Dermis blood vessel endothelial cell (primary cell): Measurements from ENCODE around the gene ARHGEF39. TPM values are rescaled to one million over a fixed set of nuclear protein-coding genes. Genes with fewer than 3 reads are reported as not detected.

Source experiments
- DNase-seq: peaks from one replicate; pipeline ENCODE4 v3.0.0; 2010
- total RNA-seq: library from RNA; depleted of rRNA; stranded (reverse); fragments of >200 nt; gene quantifications from 2 replicates; pipeline ENCODE4 v1.2.3, GENCODE V29; 2014

Gene ARHGEF39
- total RNA-seq, 1 donor from 2014 or later: 0.34 TPM

DNA sequence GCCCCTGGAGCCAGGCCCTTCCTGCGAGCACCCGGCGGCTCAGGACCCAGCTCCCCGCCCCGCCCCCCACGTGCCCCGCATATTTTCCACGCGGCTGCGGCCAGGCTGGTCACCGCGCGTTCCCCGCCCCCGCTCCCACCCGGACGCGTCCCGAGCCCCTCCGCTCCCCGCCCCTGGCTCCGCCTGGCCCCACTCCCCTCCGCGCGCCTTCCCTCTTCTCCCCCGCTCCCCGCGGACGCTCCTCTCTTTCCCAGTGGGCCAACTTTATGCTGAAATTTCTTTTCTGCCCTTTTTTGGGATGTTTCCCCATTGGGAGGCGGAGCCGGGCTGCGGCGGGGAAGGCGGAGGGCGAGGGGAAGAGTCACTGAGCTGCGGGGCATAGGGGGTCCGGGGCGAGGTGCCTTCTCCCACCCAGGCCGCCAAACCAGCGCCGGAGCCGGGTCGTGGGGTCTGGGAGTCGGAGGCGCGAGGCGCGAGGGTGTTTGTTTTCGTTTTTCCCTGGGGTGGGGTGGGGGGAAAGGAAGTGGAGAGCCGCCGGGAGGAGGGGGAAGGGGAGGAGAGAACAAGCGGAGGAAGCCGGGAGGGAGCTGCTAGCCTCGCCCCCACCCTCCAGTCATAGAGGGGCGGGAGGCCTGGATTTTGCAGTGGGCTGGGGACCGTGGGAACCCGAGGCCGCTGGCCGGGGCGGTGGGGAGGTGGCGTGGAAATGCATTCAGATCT is 25.8 kb upstream of the ARHGEF39 start:
- peak; percentile 73 for DNase-seq

DNA sequence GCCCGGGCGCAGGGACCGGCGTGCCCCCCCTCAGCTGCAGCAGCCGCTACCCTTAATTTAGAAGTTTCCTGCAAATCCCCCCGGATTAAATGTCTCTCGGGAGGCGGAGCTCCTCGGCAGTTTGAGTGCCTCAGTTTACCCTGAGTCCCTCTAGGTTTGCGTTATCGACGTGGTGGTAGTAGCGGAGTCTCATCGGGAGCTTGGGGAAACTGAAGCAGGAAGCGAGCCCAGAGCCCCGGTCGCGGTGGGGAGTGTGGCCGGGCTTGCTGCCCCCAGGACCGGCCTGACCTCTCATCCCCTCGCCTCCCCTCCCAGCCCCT is 25.3 kb upstream of the ARHGEF39 start:
- no peak for DNase-seq

DNA sequence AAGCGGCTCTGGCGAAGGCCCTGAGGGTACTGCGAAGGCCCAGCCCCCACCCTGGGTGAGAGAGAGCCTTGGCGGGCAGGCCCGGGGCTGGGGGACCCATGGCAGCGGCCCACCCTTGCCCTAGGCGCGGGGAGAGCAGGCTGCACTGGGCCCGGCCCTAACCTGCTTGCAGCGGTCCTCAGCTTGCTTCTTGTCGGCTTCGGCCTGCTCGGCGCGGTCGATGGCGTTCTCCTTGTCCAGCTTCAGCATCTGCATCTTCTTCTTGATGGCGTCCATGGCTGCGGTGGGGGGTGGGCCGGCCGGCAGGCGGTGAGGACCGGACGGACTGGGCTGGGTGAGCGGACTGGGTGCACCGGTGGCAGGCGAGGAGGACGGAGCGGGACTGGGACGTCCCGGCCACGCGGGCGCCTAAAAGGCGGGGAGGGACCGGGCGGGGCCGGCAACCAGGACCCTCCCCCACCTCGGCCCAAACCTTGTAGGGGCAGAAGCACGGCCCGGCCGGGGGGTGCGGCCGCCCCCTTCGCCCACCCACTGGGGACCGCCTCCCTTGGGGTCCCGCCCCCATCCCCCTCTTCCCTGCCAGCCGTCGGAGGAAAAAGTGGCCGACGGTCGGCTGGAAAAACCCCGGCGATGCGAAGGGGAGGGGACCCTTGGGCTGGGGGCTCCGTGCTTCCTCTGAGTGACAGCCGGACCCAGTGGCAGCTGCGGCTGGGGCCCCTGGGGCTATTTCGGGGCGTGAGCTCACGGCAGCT is 24.7 kb upstream of the ARHGEF39 start, which contains the start of gene TPM2:
TSS of gene TPM2 (minus strand) at position 384 of the 752 bp plus-strand sequence. CDS start at position 276, 108 bp downstream.
- no peak for DNase-seq

DNA sequence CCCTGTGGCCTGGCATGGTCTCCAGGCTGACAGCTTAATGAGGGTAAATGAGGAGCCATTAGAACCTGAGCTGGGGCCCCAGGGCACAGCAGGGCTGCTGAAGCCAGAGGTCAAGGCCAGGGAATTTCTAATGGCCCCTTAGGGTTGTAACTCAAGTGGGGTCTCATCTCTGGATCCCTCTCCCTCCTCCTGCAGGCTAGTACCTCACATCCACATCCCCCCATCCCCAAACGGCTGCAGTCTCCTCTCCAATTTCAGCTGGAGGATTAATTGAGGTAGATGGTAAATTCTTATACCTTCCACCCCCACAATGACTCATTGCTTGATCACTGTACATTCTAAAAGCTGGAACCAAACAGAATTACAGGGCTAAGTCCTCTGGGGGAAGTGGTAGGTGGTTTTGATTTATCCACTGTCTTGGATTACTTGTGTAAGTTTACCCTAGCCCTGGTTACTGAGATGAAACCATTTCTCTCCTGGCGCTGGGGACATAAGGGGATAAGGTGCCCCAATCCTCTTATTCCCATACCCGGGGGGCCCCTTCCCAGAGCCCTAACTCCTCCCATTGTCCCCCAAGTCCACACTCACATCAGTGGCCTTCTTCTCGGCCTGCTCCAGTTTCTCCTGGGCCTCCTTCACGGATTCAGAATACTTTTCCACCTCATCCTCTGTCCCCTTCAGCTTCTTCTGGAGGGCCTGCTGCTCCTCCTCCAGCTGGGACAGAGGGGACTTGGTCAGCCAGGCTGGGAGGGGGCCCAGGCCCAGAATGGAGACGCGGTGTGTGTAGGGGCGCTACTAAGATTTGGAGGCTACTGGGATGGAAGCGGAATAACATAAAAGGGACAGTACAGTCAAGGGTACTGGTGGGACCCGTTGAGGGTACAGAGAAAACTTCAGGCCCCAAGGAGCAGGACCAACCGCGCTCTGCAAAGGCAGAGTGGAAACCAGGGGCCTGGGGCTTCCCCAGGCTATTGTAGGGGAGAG is 23.9 kb upstream of the ARHGEF39 start:
- DNase-seq: peak; percentile 59

DNA sequence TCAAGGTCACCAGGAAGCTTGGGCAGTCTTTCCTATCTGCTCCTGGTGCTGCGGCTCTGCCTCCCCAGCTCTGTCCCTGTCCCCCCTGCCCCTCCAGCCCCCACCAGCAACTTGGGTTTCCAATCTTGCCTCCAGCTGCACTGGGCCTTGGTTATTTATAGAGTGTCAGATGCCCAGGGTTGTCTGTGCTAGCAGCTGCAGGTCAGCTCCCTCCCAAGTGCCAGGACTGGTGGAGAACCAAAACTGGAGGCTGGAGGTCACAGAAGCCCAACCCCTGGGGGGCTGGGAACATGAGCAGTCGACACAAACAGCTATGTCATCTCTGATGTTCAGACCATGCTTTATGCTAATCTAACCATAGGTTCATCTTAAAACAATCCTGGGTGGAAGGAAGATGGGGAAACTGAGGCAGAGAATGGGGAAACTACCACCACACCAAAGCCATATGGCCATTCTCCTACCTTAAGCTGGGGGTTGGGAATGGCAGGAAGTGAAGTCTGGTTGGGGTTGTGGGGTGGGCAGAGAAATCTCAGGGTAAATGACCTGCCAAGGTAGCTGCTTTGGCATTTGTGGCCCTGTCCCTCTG is 23.1 kb upstream of the ARHGEF39 start:
- DNase-seq: no peak

DNA sequence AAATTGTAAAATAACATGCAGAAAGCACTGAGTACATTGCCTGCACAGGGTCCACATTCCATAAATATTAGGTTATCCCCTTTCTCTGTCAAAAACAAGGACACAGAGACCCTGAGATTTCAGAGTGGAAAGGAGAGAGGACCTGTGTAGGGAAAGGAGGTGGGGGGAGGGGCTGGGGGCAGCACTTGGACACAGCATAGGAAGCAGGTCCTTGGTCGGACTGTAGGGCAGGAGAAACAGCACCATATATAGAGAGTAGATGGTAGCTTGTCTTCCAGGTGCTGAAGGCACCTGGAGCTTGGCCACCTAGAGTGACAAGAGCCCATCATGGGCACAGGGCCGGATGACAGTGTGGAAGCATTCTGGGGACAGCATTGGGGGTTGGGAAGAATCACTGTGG is 22.3 kb upstream of the ARHGEF39 start:
- DNase-seq: no peak

DNA sequence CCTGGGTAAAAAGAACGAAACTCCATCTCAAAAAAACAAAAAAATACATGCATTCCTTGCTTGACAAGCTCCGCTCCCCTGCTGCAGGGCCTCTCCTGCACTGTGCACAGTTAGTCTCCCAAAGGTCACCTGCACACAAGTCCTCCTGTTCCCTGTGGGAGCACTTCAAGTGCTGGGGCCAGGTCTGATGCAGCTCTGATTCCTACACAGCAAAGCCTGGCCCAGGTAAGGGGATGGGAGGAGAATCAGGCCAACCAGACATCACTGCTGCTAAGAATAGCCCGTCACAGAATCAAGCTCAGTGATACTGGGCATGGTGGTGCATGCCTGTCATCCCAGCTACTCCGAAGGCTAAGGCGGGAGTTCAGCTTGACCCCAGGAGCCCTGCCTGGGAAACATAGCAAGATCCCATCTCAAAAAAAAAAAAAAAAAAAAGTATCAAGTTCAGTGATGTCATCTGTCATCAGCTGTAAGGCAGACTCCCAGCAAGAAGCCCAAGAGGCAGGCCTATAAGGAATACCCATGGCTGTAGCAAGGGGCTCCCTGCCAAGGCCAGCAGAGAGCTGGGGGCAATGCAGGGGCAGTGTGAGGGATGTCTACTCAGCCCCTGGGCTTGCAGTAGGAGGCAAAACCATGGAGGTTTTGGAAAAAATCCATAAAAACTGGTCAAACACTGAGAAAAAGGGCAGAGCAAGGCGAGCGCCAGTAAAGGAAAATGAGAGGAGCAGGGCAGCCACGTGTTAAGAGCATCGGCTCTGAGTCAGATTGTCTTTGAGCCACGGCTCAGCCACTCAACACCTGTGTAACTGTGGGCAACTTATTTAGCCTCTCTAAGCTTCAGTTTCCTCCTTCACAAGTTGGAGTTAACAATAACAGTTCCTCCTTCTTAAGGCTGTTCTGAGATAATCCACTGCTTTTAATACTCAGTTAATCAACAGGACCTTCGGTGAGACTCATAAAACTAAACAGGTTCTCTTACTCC is 21.5 kb upstream of the ARHGEF39 start:
- no peak for DNase-seq

DNA sequence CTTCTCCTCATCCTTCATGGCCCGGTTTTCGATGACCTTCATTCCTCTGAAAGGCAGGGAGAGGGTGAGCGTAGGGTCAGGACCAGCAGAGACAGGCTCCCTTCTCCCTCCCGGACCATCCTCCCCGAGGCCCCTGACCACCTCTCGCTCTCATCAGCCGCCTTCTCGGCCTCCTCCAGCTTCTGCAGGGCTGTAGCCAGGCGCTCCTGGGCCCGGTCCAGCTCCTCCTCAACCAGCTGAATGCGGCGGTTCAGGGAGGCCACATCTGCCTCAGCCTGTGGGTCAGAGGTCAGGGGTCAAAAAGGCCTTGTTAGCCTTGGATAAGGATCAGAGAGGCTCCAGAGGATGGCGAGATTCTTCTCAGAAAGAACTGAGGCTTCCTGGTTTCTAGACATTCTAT is 20.5 kb upstream of the ARHGEF39 start:
- DNase-seq: no peak

DNA sequence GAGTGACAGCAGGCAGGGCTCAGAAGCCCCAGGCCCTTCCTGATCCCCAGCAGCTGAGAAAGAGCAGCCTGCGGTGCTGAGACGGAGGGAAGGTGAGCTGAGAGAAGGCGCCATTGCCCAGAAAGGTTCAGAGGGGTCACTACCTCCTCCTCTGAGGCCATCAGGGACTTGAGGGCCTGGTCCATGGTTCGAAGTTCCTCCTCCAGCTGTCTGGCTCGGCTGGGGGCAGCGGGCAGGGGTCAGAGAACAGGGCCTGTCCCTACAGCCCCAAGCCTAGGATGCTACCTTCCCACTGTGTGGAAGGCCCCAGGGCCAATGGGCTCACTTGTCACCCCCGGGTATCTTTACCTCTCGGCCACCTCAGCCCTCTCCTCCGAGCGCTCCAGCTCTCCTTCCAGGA is 19.9 kb upstream of the ARHGEF39 start:
- no peak for DNase-seq

DNA sequence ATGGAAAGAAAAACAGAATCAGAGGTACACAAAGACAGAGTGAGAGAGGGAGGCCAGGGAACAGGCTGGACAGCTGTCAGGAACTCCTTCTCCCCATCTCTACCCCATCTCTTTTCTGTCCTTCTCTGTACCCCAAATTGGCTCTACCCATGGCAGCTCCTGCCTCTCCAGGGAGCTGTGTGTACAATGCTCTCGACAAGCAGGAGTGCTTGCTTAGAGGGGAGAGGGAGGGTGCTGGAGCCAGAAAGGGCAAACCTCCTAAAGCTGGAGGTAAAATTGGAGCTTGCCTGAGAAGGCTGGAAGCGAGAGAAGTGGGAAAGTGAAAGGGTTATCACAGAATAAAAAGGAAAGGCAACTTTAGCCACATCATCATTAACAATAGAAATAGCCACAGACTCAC is 18.3 kb upstream of the ARHGEF39 start:
- DNase-seq: no peak

DNA sequence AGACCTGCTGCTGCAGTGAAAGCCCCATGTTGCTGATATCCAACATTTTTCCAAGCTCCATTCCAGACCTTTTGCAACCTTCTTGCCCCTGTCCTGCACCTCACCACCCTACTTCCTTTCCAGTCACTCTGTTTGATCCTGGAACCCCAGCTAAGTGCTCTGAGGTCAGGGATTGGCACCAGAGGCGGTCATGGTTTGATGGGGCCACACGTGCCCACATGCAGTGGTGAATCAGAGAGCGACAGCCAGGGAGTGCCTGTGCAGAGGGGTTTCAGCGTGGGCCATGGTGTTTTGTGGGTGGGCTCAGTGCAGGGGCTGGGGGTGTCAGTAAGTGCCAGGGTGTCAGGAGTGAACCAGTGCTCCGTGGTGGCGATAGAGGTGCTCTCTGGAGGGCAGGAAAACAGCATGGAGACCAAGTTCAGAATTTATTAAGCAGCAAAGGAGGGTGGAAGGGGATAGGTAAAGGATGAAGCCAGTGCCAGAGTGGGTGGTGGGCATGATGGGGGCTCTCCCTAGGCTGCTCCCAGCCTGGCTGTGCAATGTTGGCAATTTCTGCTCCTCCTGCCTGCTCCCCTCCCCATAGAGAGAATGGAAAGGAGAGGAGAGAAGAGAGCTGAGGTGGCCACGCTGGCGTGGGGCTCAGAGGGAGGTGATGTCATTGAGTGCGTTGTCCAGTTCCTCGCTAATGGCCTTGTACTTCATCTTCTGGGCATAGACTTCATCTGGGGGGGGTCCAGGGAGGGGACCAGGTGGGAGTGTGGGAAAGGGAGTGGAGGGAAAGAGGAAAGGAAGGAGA is 17.7 kb upstream of the ARHGEF39 start:
- DNase-seq: no peak

DNA sequence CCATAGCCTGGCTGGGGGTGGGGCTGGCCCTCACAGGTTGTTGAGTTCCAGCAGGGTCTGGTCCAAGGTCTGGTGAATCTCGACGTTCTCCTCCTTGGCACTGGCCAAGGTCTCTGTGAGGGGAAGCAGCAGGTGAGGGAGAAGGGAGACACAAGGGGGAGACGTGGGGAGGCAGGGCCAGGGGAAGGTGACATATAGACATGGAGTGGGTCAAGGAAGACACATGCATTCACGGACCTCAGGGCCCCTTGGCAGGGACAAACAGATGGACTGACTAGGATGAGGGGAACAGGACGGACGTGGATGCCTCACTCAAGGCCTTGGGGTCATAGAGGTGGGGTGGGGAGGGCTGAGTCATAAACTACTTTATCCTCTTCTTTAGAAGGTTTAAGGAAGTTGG is 17.1 kb upstream of the ARHGEF39 start:
- DNase-seq: no peak

DNA sequence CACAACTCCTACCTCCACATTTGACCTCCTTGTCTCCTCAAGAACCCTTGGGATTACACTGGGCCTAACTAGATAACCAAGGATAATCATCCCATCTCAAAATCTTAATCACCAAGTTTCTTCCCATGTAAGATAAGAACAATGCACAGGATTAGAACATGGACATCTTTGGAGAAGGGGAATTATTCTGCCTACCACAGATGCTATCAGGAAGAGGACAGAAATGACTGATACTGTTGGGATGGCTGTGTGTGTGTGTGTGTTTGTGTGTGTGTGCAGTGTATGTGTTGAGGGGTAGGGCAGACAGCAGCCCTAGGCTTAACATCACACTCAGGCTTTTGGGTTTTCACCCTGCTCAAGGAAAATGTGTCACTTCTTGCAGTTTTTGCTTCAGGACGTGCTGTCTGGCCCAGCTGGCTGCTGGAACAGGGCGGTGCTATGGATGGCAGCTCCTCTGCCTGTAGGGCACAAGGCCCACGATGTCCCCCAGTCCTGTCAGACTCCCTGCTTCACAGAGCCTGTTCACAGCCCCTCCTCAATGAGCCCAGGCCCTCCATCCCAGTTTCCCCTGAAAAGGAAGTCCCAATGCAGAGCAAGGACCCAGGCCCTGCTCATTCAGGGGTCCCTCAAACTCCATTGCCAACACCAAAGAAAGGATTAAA is 16.5 kb upstream of the ARHGEF39 start:
- no peak for DNase-seq

DNA sequence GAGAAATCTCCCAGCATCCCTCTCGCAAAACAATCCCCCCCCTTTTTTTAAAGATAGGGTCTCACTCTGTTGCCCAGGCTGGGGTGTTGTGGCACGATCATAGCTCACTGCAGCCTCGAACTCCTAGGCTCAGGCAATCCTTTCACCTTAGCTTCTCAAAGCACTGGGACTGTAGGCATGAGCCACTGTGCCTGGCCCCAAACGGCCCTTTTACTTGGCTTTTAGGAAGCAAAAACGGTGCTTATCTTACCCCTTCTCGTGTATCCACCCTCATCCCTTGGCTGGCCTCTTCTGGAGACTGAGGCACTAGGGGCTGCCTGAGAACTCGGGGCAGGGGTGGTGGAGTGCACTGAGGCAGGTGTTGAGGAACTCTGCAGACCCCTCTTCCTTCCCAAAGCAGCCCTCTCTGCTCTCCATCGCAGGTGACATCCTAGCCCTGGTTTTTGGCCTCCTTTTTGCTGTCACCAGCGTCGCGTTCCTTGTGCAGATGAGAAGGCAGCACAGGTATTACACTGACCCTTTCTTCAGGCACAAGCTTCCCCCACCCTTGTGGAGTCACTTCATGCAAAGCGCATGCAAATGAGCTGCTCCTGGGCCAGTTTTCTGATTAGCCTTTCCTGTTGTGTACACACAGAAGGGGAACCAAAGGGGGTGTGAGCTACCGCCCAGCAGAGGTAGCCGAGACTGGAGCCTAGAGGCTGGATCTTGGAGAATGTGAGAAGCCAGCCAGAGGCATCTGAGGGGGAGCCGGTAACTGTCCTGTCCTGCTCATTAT is 15.5 kb upstream of the ARHGEF39 start:
- no peak for DNase-seq

DNA sequence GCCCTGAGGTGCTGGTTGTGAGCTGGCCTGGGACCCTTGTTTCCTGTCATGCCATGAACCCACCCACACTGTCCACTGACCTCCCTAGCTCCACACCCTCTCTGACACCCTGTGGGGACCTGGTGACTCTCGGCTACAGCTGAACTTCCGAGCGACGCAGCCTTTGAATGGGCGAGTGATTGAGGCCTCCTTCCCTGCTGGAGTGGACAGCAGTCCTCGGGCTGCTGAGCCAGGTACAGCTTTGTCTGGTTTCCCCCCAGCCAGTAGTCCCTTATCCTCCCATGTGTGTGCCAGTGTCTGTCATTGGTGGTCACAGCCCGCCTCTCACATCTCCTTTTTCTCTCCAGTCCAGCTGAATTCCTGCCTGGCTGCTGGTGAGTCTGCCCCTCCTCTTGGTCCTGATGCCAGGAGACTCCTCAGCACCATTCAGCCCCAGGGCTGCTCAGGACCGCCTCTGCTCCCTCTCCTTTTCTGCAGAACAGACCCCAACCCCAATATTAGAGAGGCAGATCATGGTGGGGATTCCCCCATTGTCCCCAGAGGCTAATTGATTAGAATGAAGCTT is 14.9 kb upstream of the ARHGEF39 start:
- no peak for DNase-seq

DNA sequence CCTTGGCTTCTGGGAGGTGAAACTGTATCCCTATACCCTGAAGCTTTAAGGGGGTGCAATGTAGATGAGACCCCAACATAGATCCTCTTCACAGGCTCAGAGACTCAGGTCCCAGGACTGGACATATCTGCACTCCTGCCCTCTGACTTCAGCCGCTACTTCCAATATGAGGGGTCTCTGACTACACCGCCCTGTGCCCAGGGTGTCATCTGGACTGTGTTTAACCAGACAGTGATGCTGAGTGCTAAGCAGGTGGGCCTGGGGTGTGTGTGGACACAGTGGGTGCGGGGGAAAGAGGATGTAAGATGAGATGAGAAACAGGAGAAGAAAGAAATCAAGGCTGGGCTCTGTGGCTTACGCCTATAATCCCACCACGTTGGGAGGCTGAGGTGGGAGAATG is 14.1 kb upstream of the ARHGEF39 start:
- no peak for DNase-seq

DNA sequence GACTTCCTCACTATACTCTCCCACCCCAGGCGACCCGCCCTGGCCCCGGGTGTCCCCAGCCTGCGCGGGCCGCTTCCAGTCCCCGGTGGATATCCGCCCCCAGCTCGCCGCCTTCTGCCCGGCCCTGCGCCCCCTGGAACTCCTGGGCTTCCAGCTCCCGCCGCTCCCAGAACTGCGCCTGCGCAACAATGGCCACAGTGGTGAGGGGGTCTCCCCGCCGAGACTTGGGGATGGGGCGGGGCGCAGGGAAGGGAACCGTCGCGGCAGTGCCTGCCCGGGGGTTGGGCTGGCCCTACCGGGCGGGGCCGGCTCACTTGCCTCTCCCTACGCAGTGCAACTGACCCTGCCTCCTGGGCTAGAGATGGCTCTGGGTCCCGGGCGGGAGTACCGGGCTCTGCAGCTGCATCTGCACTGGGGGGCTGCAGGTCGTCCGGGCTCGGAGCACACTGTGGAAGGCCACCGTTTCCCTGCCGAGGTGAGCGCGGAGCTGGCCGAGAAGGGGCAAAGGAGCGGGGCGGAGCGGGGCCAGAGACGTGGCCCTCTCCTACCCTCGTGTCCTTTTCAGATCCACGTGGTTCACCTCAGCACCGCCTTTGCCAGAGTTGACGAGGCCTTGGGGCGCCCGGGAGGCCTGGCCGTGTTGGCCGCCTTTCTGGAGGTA is 10.9 kb upstream of the ARHGEF39 start:
- peak; percentile 41 for DNase-seq

DNA sequence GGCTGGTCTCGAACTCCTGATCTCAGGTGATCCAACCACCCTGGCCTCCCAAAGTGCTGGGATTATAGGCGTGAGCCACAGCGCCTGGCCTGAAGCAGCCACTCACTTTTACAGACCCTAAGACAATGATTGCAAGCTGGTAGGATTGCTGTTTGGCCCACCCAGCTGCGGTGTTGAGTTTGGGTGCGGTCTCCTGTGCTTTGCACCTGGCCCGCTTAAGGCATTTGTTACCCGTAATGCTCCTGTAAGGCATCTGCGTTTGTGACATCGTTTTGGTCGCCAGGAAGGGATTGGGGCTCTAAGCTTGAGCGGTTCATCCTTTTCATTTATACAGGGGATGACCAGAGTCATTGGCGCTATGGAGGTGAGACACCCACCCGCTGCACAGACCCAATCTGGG is 10.2 kb upstream of the ARHGEF39 start:
- no peak for DNase-seq

DNA sequence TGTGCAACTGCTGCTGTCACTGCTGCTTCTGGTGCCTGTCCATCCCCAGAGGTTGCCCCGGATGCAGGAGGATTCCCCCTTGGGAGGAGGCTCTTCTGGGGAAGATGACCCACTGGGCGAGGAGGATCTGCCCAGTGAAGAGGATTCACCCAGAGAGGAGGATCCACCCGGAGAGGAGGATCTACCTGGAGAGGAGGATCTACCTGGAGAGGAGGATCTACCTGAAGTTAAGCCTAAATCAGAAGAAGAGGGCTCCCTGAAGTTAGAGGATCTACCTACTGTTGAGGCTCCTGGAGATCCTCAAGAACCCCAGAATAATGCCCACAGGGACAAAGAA is 9.0 kb upstream of the ARHGEF39 start:
- DNase-seq: no peak
